ENCODE measurements around the gene ASB14. TPM values are rescaled to one million over a fixed set of nuclear protein-coding genes. Genes with fewer than 3 reads are reported as not detected.
A peak's percentile ranks its signal among the peaks of the same experiment; 100 is the strongest.
"Not testable (repeated sequence)": the region's sequence is repeated elsewhere in the genome, so short reads cannot be mapped to it uniquely, and the experiment has no call there.

Gene ASB14
- total RNA-seq, result not detected

DNA sequence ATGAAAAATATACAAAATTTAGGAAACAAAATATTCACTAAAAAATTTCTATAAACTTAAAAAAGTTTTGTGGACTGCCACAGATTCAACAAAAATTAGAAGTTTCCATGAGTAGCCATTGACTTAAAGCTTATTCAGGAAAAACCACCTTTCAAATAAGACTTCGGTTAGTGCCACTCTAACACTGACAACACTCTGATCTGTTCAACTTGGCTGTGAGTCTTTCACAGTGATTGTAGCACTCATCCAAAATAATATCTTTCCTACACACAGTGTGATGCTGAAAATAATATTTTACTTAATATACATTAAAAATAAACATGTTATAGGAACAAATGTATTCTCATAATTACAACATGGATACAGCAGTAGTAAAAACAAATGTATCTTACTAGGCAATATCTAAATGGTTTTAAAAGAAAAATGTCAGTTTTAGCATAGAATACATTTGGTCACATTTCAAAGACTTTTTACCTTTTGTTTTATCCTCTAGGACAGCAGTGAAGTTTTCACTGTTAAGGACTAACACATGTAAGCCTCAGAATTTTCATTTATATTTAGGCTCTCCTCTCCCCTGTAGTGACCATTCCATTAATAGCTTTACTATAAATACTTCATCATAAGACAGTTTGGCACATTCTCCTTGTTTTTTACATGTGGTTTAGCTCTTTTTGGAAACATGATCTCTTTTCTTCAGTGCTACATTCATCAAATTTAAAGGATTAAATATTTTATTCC is at the start of gene ASB14:
TSS of gene ASB14 (minus strand) at position 527 of the 738 bp plus-strand sequence. CDS start 652 bp downstream, outside the sequence.
- ChIA-PET POLR2A (no interaction called here), CTCF (no interaction called here)
- H3K4me3 Mint-ChIP-seq, result no peak within 1 kb of the TSS
- H3K27ac Mint-ChIP-seq, result no peak within 1 kb of the TSS
- no peaks in the 10 kb centered on the region for H3K36me3 Mint-ChIP-seq (ENCODE audit: low read depth)
- intact Hi-C loops (cut with DNase I, micrococcal nuclease), result no loop called here
- no peaks in the 10 kb centered on the region for H3K4me1 Mint-ChIP-seq
- peaks cover 14% of the 10 kb centered on the region for H3K27me3 Mint-ChIP-seq
- H3K9me3 Mint-ChIP-seq (ENCODE audit: low read depth), result no peaks in the 10 kb centered on the region
- DNase-seq (no peak), ATAC-seq (no peak)

DNA sequence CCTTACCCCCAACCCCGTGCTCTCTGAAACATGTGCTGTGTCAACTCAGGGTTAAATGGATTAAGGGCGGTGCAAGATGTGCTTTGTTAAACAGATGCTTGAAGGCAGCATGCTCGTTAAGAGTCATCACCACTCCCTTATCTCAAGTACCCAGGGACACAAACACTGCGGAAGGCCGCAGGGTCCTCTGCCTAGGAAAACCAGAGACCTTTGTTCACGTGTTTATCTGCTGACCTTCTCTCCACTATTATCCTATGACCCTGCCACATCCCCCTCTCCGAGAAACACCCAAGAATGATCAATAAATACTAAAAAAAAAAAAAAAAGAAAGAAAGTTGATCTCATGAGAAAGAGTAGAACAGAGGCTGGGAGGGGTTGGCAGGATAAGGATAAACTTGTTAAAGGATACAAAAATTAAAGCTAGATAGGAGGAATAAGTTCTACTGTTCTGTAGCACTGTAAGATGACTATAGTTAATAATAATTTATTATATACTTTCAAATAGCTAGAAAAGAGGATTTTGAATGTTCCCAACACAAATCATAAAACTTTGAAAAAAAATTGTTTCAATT is 46.7 kb upstream of the ASB14 start:
- H3K4me1 Mint-ChIP-seq; H3K36me3 Mint-ChIP-seq (ENCODE audit: low read depth); H3K27ac Mint-ChIP-seq; intact Hi-C loops (cut with DNase I, micrococcal nuclease); H3K27me3 Mint-ChIP-seq; DNase-seq; H3K9me3 Mint-ChIP-seq (ENCODE audit: low read depth); CTCF ChIA-PET; ATAC-seq; H3K4me3 Mint-ChIP-seq; POLR2A ChIA-PET: not testable (repeated sequence)

- H3K4me1 Mint-ChIP-seq; DNase-seq; CTCF ChIA-PET; ATAC-seq; H3K27ac Mint-ChIP-seq; intact Hi-C loops (cut with DNase I, micrococcal nuclease); H3K27me3 Mint-ChIP-seq; POLR2A ChIA-PET; H3K9me3 Mint-ChIP-seq (ENCODE audit: low read depth); H3K36me3 Mint-ChIP-seq (ENCODE audit: low read depth); H3K4me3 Mint-ChIP-seq: not testable (repeated sequence)
Measured at GRCh38 chr3:57338272-57339070, 46.0 kb upstream of the ASB14 start.

DNA sequence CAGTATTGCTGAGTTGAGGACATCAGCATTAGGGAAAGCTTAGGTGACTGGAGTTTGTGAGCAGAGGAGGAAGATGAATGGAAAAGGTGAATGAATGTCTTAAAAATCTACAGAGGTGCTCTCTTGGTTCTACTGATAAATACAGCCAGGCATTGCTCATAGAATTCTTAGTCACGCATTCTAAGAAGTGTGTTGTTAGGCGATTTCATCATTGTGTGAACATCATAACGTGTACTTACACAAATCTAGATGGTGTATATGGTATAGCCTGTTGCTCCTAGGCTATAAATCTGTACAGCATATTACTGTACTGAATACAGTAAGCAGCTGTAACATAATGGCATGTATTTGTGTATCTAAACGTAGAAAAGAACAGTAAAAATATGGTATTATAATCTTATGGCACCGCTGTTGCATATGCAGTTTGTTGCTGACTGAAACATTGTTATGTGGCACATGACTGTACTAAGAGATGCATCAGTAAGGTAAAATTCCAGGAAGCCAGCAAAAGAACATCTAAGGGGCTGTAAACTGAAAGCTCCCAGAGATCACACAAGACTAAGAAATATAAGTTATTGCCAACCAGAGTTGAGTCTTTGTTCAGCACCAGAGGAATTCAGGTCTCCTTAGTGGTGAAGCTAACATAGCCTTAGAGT is 42.9 kb upstream of the ASB14 start:
- DNase-seq (no peak), ATAC-seq (peak; percentile 49)
- no peaks in the 10 kb centered on the region for H3K36me3 Mint-ChIP-seq (ENCODE audit: low read depth)
- no peak overlapping the region for H3K4me3 Mint-ChIP-seq
- peaks cover 9% of the 10 kb centered on the region for H3K27me3 Mint-ChIP-seq
- CTCF ChIA-PET, result no interaction called here
- no peaks in the 10 kb centered on the region for H3K9me3 Mint-ChIP-seq (ENCODE audit: low read depth)
- POLR2A ChIA-PET, result no interaction called here
- no peaks in the 10 kb centered on the region for H3K4me1 Mint-ChIP-seq
- H3K27ac Mint-ChIP-seq, result no peak overlapping the region
- intact Hi-C loops (cut with DNase I, micrococcal nuclease), result no loop called here

DNA sequence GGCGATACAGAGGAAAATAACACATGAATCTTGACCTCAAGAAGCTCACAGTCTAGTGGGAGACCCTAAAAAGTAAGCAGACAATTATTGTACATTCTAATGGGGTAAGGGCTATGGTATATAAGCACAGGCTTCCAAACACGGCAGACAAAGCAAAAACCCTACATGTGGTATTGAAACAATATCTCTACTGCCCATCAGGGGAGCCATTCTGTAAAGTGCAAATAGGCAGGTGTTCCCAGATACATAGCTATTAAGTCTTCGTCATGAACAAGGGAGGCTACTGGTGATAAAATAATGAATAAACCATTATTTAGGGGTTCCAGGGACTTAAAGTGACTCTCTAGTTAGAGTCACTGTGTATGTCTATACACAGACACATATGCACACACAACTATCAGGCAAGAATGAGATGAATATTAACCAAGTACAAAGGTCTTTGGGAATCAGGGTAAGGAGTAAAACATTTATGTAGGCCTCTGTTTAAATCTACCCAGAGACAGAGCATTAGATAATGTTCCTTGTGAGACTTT is 38.7 kb upstream of the ASB14 start:
- Mint-ChIP-seq H3K27me3 (peaks cover 9% of the 10 kb centered on the region), H3K36me3 (ENCODE audit: low read depth) (no peaks in the 10 kb centered on the region), H3K9me3 (ENCODE audit: low read depth) (no peaks in the 10 kb centered on the region), H3K4me1 (no peaks in the 10 kb centered on the region), H3K27ac (no peak overlapping the region), H3K4me3 (no peak overlapping the region)
- DNase-seq, result no peak
- CTCF ChIA-PET, result interaction anchor here (1.3 to 1.5 kb wide), 2 partner anchors 10 to 29 kb away, joined by 3 read pairs; no protein-coding TSS in a partner anchor
- POLR2A ChIA-PET, result no interaction called here
- no peak for ATAC-seq
- intact Hi-C loops (cut with DNase I, micrococcal nuclease), result no loop called here

DNA sequence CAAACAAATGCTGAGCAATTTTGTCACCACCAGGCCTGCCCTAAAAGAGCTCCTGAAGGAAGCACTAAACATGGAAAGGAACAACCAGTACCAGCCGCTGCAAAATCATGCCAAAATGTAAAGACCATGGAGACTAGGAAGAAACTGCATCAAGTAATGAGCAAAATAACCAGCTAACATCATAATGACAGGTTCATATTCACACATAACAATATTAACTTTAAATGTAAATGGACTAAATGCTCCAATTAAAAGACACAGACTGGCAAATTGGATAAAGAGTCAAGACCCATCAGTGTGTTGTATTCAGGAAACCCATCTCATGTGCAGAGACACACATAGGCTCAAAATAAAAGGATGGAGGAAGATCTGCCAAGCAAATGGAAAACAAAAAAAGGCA is 34.0 kb upstream of the ASB14 start:
- ATAC-seq; H3K4me3 Mint-ChIP-seq; H3K36me3 Mint-ChIP-seq (ENCODE audit: low read depth); POLR2A ChIA-PET; H3K27ac Mint-ChIP-seq; DNase-seq; H3K4me1 Mint-ChIP-seq; intact Hi-C loops (cut with DNase I, micrococcal nuclease); H3K27me3 Mint-ChIP-seq; H3K9me3 Mint-ChIP-seq (ENCODE audit: low read depth); CTCF ChIA-PET: not testable (repeated sequence)

DNA sequence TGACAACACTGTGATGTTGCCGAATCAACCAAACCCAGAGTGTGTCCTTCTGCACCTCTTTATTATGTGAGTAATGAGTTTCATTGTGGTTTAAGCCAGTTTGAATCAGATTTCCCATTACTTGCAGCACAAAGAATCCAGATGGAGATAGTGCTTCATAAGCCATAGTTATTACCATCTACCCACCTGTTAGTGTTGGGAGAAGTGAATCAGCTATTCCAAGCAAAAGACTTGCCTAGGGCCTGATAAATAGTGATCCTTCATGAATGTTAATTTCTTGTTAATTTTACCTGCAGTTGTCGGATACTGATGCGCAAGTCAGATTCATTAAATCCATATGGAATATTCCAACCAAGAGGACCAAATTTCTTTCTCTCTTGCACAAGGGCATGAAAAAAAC is 21.7 kb upstream of the ASB14 start:
- CTCF ChIA-PET, result interaction anchor here (1.5 kb wide), 1 partner anchor 63 kb away, joined by 3 read pairs; no protein-coding TSS in a partner anchor
- intact Hi-C loops (cut with DNase I, micrococcal nuclease), result no loop called here
- Mint-ChIP-seq H3K36me3 (ENCODE audit: low read depth) (no peaks in the 10 kb centered on the region), H3K9me3 (ENCODE audit: low read depth) (peaks cover 1% of the 10 kb centered on the region), H3K4me1 (no peaks in the 10 kb centered on the region), H3K4me3 (no peak overlapping the region), H3K27ac (no peak overlapping the region), H3K27me3 (peaks cover 14% of the 10 kb centered on the region)
- no peak for ATAC-seq
- DNase-seq, result no peak
- POLR2A ChIA-PET, result no interaction called here

DNA sequence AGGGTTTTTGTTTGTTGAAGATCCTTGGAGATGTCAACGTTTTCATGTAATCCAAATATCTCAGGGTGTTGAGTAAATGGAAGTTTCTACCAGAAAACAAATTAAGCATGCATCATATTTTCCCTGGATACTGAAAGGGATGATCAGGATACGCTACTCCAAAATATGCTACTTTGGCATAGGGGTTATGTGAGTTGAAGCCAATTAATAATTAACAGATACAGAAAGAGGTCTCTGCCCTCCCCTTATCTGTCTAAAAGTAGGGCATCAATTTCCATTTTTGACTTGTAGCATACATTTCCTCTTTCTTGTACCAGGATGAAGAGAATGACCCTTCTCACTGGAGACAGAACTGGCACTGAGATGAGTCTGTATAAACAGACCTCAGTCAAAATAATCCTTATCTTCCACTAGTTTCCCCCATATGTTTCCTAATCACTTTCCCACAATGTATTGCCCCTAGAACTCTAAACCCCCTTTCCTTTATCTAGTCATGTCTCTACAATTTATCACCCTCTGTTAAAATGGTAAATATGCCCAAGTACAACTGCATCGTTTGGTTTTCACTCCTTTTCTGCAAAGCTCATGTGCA is 17.4 kb upstream of the ASB14 start:
- intact Hi-C loops (cut with DNase I, micrococcal nuclease), result no loop called here
- H3K27me3 Mint-ChIP-seq, result peaks cover 2% of the 10 kb centered on the region
- no peaks in the 10 kb centered on the region for H3K36me3 Mint-ChIP-seq (ENCODE audit: low read depth)
- ChIA-PET CTCF (interaction anchor here (1.0 kb wide), 1 partner anchor 653 kb away, joined by 3 read pairs; no protein-coding TSS in a partner anchor), POLR2A (no interaction called here)
- H3K27ac Mint-ChIP-seq, result no peak overlapping the region
- H3K4me1 Mint-ChIP-seq, result no peaks in the 10 kb centered on the region
- DNase-seq, result no peak
- H3K4me3 Mint-ChIP-seq, result no peak overlapping the region
- no peaks in the 10 kb centered on the region for H3K9me3 Mint-ChIP-seq (ENCODE audit: low read depth)
- no peak for ATAC-seq

DNA sequence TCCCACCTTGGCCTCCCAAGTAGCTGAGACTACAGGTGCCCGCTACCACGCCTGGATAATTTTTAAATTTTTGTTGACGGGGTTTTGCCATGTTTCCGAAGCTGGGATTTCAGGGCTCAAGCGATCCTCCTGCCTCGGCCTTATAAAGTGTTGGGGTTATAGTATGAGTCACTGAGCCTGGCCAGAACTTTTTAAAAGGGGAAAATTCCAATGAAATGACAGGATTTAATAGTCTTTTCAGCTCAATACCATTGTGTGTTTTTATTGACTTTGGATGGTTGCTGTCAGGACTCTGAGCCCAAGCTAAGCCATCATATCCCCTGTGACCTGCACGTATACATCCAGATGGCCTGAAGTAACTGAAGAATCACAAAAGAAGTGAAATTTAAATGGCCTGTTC is 11.0 kb upstream of the ASB14 start:
- H3K4me3 Mint-ChIP-seq; CTCF ChIA-PET; POLR2A ChIA-PET; H3K36me3 Mint-ChIP-seq (ENCODE audit: low read depth); ATAC-seq; H3K9me3 Mint-ChIP-seq (ENCODE audit: low read depth); H3K27me3 Mint-ChIP-seq; DNase-seq; intact Hi-C loops (cut with DNase I, micrococcal nuclease); H3K27ac Mint-ChIP-seq; H3K4me1 Mint-ChIP-seq: not testable (repeated sequence)

DNA sequence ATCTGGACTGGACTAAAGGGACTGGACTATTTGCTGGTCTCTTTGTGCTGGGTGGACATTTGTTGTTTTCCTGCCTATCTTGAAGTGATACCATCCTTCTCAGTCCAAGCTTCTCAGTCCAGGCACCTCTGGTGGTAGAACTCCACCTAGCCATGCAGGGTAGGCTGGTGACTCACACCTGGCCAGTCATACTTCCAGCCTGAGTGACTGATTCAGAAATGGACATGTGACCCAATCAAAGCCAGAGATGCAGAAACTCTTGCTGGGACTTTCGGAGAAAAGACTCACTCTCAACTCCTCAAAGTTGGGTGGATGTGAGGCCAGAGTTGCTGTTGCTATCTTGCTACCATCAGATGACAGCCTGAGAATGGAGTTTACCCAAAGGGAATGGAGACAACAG is 5.6 kb upstream of the ASB14 start:
- peaks cover 8% of the 10 kb centered on the region for H3K27me3 Mint-ChIP-seq
- no peaks in the 10 kb centered on the region for H3K4me1 Mint-ChIP-seq
- intact Hi-C loops (cut with DNase I, micrococcal nuclease), result no loop called here
- CTCF ChIA-PET, result interaction anchor here (0.7 kb wide), 1 partner anchor 1008 kb away, joined by 3 read pairs; the partner anchor contains the start of genes HTD2 and RPP14
- peak; percentile 39 for DNase-seq
- no peaks in the 10 kb centered on the region for H3K9me3 Mint-ChIP-seq (ENCODE audit: low read depth)
- peak; percentile 82 for ATAC-seq
- no peaks in the 10 kb centered on the region for H3K36me3 Mint-ChIP-seq (ENCODE audit: low read depth)
- POLR2A ChIA-PET, result no interaction called here
- H3K4me3 Mint-ChIP-seq, result no peak overlapping the region
- H3K27ac Mint-ChIP-seq, result no peak overlapping the region

GRCh38 chr3:57292897-57293526 is 527 bp upstream of the ASB14 start:
- no peaks in the 10 kb centered on the region for H3K9me3 Mint-ChIP-seq (ENCODE audit: low read depth)
- intact Hi-C loops (cut with DNase I, micrococcal nuclease), result no loop called here
- no peak overlapping the region for H3K27ac Mint-ChIP-seq
- ChIA-PET POLR2A (no interaction called here), CTCF (no interaction called here)
- H3K4me3 Mint-ChIP-seq, result no peak overlapping the region
- no peaks in the 10 kb centered on the region for H3K36me3 Mint-ChIP-seq (ENCODE audit: low read depth)
- H3K4me1 Mint-ChIP-seq, result no peaks in the 10 kb centered on the region
- peaks cover 15% of the 10 kb centered on the region for H3K27me3 Mint-ChIP-seq
- DNase-seq (no peak), ATAC-seq (no peak)

Measured in activated CD4-positive, alpha-beta T cell treated with anti-CD3 and anti-CD28 coated beads for 36 hours (primary cell).